ENCODE measurements around the gene TFAP2A. TPM values are rescaled to one million over a fixed set of nuclear protein-coding genes. Genes with fewer than 3 reads are reported as not detected.

Gene TFAP2A
- total and polyA plus RNA-seq, 10 of the 15 experiments (the other 5 are each of a cell fraction or from before 2014, with no cell fraction given): 0.05 to 0.46 (median 0.17) TPM; not detected in 4

DNA sequence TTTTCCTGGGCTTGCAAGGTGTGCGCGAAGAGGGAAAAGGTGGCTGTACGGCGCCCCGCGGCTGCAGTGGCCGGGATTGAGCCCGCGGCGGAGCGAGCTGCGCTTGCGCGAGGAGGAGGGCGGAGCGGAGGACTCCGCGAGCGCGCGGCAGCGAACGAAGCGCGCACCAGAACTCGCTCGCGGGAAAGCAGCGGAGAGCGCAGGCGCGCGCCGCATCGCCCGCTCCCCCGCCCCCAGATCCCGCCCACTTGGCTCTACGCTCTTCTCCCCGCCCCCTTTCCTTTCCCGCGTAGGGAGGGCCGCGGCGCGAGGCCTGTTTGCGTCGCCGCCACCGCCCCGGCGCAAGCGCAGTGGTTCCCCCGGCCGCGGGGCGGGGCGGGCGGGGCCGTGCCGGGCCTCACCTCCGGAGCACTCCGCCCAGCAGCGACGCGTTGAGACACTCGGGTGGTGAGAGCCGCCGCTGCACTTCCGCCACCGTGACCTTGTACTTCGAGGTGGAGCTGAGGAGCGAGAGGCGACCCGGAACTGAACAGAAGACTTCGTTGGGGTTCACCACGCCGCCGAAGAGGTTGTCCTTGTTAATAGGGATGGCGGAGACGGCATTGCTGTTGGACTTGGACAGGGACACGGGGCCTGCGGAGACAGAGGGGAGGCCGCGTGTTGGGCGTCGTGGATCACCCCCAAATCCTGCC lies 10.6 kb downstream of the TFAP2A start (continued):
- TF ChIP-seq, protein P1, sequence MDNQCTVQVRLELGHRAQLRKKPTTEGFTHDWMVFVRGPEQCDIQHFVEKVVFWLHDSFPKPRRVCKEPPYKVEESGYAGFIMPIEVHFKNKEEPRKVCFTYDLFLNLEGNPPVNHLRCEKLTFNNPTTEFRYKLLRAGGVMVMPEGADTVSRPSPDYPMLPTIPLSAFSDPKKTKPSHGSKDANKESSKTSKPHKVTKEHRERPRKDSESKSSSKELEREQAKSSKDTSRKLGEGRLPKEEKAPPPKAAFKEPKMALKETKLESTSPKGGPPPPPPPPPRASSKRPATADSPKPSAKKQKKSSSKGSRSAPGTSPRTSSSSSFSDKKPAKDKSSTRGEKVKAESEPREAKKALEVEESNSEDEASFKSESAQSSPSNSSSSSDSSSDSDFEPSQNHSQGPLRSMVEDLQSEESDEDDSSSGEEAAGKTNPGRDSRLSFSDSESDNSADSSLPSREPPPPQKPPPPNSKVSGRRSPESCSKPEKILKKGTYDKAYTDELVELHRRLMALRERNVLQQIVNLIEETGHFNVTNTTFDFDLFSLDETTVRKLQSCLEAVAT (IDR thresholded peaks at IDR 0.05): peak; percentile 44; the same call in 1 of the 2 replicates
- peak; percentile 81 for TF ChIP-seq GABPA (IDR thresholded peaks at IDR 0.05; ENCODE audit: low read depth)

DNA sequence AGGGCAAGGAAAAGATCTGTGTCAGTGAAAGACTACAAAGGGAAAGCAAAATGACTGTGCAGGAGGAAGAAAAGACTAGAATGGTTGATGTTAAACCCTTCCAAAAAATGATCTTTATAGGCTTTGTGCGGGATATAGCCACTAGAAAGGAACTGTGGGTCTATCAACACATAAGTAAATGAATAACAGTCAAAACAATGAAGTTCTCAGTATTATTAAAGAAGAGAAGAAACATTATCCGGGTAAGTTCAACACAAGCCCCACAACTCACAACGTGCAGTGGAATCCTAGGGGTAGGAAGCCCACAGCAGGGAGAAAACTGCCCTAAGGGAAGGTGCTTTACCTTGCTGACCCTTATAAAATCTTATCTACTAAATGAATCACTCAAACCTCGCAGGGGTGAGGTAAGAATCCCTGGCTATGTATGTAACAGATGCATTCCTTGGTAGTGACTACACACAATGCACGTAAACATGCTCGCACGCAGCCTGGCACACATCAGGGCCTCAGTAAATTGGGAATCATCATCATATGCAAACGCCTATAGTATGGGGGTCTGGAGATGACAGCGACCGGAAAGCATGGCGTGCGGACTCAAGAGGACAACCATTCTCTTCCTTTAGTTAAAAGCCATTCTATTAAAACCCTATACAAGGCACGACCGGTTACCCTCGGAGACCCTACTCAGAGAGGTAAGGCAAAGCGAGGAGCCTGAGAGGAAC lies 11.3 kb downstream of the TFAP2A start:
- peak; percentile 22 for ATAC-seq
- POLR2A ChIA-PET: interaction anchor here (1.4 kb wide), 1 partner anchor 23 kb away, joined by 4 read pairs; no protein-coding TSS in a partner anchor

More for the DNA sequence above, 11.3 kb downstream of the TFAP2A start:
- intact Hi-C loops (cut with micrococcal nuclease; ENCODE audit: unreplicated experiment) (no loop called here), in situ Hi-C loops (cut with MboI) (no loop called here)
- ChIA-PET SMC1A (ENCODE audit: uncharacterized antibody, unreplicated experiment) (interaction anchor here (2.0 kb wide), 1 partner anchor 26 kb away, joined by 6 read pairs; no protein-coding TSS in a partner anchor), RAD21 (ENCODE audit: unreplicated experiment) (no interaction called here), CTCF (interaction anchor here (0.6 to 1.7 kb wide), 4 partner anchors 21 to 149 kb away, joined by 3 to 6 read pairs (median 4); no protein-coding TSS in a partner anchor)
- BruUV-seq (replicated peaks): no TSS peak
- no peaks in the 10 kb centered on the region for H4K20me1 ChIP-seq (ENCODE audit: control insufficient read depth, insufficient read depth)
- peak overlapping the region; percentile 76 for H3K4me2 ChIP-seq (ENCODE audit: control insufficient read depth, insufficient read depth)
- H3K4me1 ChIP-seq (ENCODE audit: control insufficient read depth, insufficient read depth, low read length): no peaks in the 10 kb centered on the region; the same call in 1 of the 2 replicates
- H2AFZ ChIP-seq (ENCODE audit: control insufficient read depth, low read depth, low read length): peak overlapping the region; percentile 63
- no peaks in the 10 kb centered on the region for H3K36me3 ChIP-seq (ENCODE audit: control insufficient read depth in 2 of 2, insufficient read depth in 2 of 2, low read length in 1 of 2)
- FAIRE-seq (no peak), DNase-seq (ENCODE audit: low read depth, low spot score) (no peak)
- TF ChIP-seq, protein P2, sequence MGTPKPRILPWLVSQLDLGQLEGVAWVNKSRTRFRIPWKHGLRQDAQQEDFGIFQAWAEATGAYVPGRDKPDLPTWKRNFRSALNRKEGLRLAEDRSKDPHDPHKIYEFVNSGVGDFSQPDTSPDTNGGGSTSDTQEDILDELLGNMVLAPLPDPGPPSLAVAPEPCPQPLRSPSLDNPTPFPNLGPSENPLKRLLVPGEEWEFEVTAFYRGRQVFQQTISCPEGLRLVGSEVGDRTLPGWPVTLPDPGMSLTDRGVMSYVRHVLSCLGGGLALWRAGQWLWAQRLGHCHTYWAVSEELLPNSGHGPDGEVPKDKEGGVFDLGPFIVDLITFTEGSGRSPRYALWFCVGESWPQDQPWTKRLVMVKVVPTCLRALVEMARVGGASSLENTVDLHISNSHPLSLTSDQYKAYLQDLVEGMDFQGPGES (IDR thresholded peaks at IDR 0.05): peak; percentile 32; the same call in 1 of the 2 replicates
- TF ChIP-seq RUNX3 (IDR thresholded peaks at IDR 0.05; ENCODE audit: low read length) (no peak), CEBPB (IDR thresholded peaks at IDR 0.05; ENCODE audit: borderline replicate concordance in 1 of 2, low read depth in 2 of 2, low read length in 2 of 2) (no peak), TCF3 (IDR thresholded peaks at IDR 0.05; ENCODE audit: borderline replicate concordance, insufficient read depth, low read depth, low read length) (no peak), SUZ12 (IDR thresholded peaks at IDR 0.05; ENCODE audit: unreplicated experiment) (no peak), ZNF207 (IDR thresholded peaks at IDR 0.05; ENCODE audit: borderline replicate concordance) (0 out of 2 replicates have a peak, but pooled peaks have one; percentile 28), EZH2 (IDR thresholded peaks at IDR 0.05; ENCODE audit: borderline replicate concordance, control insufficient read depth, low read depth, low read length) (no peak), TBL1XR1 (IDR thresholded peaks at IDR 0.05; ENCODE audit: low read depth, low read length) (no peak)
- WGBS (ENCODE audit: insufficient coverage, insufficient replicate concordance, low lambda C conversion rate, missing lambda C conversion rate): 2% methylated on average over 16 of the region's 16 CpGs
- no peak overlapping the region for H3K27ac ChIP-seq (ENCODE audit: control insufficient read depth, insufficient read depth)
- no peak overlapping the region for H3K9ac ChIP-seq (ENCODE audit: control insufficient read depth, insufficient read depth, low read length)
- H3K9me3 ChIP-seq (replicated peaks; ENCODE audit: control insufficient read depth, insufficient read depth, low read length): peaks cover 6% of the 10 kb centered on the region; the same call in 2 of the 3 replicates
- H3K27me3 ChIP-seq (replicated peaks in 1 of 2; ENCODE audit: control insufficient read depth in 2 of 2, insufficient read depth in 2 of 2, low read length in 1 of 2): peaks cover 0 to 17% of the 10 kb centered on the region in 2 experiments; a peak in 2 of 4 replicates
- H3K4me3 ChIP-seq: peak overlapping the region; percentile 66
- no peaks in the 10 kb centered on the region for H3K79me2 ChIP-seq (ENCODE audit: control insufficient read depth, insufficient read depth, low read length)
